HEK293T (cell line): ENCODE results near the gene FPR3.

Experiments
- CTCF ChIA-PET: fragments of 350-600 bp; formaldehyde crosslinking; extraction: SDS; loops from one replicate; lab custom pipeline; 2021; ENCODE audit warnings: antibody characterized with exemption, inconsistent platforms; lab: Yijun Ruan, JAX
- POLR2A ChIA-PET: fragments of 350-600 bp; formaldehyde crosslinking; extraction: SDS; loops from one replicate; lab custom pipeline; 2020; ENCODE audit warnings: antibody characterized with exemption, inconsistent platforms; lab: Yijun Ruan, JAX
- DNase-seq: peaks from one replicate; pipeline ENCODE4 v3.0.0; 2012; ENCODE audit warnings: mixed read lengths; ENCODE audit errors: extremely low spot score
- ARNT ChIP-seq: fragments of 450-650 bp; IDR thresholded peaks from 2 replicates; pipeline ENCODE4 v1.6.1; 2017; ENCODE audit warnings: mild to moderate bottlenecking
- BHLHE40 ChIP-seq: fragments of 450-650 bp; IDR thresholded peaks from 2 replicates; pipeline ENCODE4 v1.6.1; 2016; ENCODE audit warnings: mild to moderate bottlenecking, moderate library complexity, borderline replicate concordance
- CTBP1 ChIP-seq: fragments of 450-650 bp; IDR thresholded peaks from 2 replicates; pipeline ENCODE4 v1.6.1; 2016; ENCODE audit warnings: borderline replicate concordance
- ELF4 ChIP-seq: fragments of 450-650 bp; IDR thresholded peaks from 2 replicates; pipeline ENCODE4 v1.6.1; 2017; ENCODE audit warnings: antibody characterized with exemption
- FOXA1 ChIP-seq: fragments of 450-650 bp; IDR thresholded peaks from 2 replicates; pipeline ENCODE4 v1.6.1; 2016; ENCODE audit warnings: mild to moderate bottlenecking
- FOXK2 ChIP-seq: fragments of 450-650 bp; IDR thresholded peaks from 2 replicates; pipeline ENCODE4 v1.6.1; 2016; ENCODE audit warnings: mild to moderate bottlenecking
- FOXM1 ChIP-seq: fragments of 450-650 bp; IDR thresholded peaks from 2 replicates; pipeline ENCODE4 v1.6.1; 2017; ENCODE audit warnings: mild to moderate bottlenecking, borderline replicate concordance
- HDGF ChIP-seq: fragments of 450-650 bp; IDR thresholded peaks from 2 replicates; pipeline ENCODE4 v1.6.1; 2017; ENCODE audit warnings: antibody characterized with exemption, borderline replicate concordance
- L3MBTL2 ChIP-seq: fragments of 450-650 bp; conservative IDR thresholded peaks from 2 replicates; pipeline ENCODE4 v1.6.1; 2016; ENCODE audit warnings: mild to moderate bottlenecking
- LEF1 ChIP-seq: fragments of 450-650 bp; IDR thresholded peaks from 2 replicates; pipeline ENCODE4 v1.6.1; 2017; ENCODE audit warnings: mild to moderate bottlenecking, borderline replicate concordance
- NFRKB ChIP-seq: fragments of 450-650 bp; IDR thresholded peaks from 2 replicates; pipeline ENCODE4 v1.6.1; 2016; ENCODE audit warnings: mild to moderate bottlenecking, moderate library complexity
- SP1 ChIP-seq: fragments of 450-650 bp; IDR thresholded peaks from 2 replicates; pipeline ENCODE4 v1.6.1; 2017
- SUZ12 ChIP-seq: fragments of 450-650 bp; IDR thresholded peaks from 2 replicates; pipeline ENCODE4 v1.6.1; 2016; ENCODE audit warnings: mild to moderate bottlenecking
- TARDBP ChIP-seq: fragments of 450-650 bp; IDR thresholded peaks from 2 replicates; pipeline ENCODE4 v1.6.1; 2016
- ZNF384 ChIP-seq: fragments of 450-650 bp; IDR thresholded peaks from 2 replicates; pipeline ENCODE4 v1.6.1; 2016
- TF ChIP-seq, protein P1 (sequence below): fragments of 450-650 bp; IDR thresholded peaks from 2 replicates; pipeline ENCODE4 v1.6.1; 2016

Gene FPR3

GRCh38 chr19:51807111-51807701 is 12.2 kb downstream of the FPR3 start:
- no peak for DNase-seq
- POLR2A ChIA-PET = no interaction called here
- no peak for TF ChIP-seq SUZ12
- no peak for TF ChIP-seq NFRKB
- TF ChIP-seq CTBP1 = no peak
- no peak for TF ChIP-seq TARDBP
- TF ChIP-seq, protein P1, sequence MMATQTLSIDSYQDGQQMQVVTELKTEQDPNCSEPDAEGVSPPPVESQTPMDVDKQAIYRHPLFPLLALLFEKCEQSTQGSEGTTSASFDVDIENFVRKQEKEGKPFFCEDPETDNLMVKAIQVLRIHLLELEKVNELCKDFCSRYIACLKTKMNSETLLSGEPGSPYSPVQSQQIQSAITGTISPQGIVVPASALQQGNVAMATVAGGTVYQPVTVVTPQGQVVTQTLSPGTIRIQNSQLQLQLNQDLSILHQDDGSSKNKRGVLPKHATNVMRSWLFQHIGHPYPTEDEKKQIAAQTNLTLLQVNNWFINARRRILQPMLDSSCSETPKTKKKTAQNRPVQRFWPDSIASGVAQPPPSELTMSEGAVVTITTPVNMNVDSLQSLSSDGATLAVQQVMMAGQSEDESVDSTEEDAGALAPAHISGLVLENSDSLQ = no peak
- no peak for TF ChIP-seq ARNT
- no peak for TF ChIP-seq BHLHE40
- TF ChIP-seq FOXK2 = no peak
- CTCF ChIA-PET = no interaction called here

DNA sequence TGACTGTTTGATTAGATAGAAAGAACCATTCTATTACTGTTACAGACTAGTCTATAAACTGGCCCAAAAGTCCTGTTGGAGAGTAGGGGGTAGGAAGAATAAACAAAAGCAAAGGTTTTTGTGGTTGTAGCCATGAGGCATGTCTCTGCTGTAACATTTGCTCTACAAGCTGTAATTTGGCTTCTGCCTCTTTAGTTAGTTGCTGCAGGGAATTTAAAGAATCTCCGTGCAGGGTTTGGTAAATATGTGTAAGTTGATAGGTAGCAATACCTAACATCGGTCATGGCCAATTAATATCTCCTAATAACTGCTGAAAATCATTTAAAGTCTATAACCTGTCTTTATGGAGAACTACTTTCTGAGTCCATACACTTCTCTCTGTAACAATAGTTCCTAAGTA is 13.0 kb downstream of the FPR3 start:
- ChIA-PET CTCF (no interaction called here), POLR2A (no interaction called here)
- no peak for DNase-seq
- no peak for TF ChIP-seq SUZ12
- TF ChIP-seq CTBP1 = no peak
- TF ChIP-seq, protein P1 = no peak
- no peak for TF ChIP-seq L3MBTL2
- TF ChIP-seq NFRKB = no peak
- no peak for TF ChIP-seq ZNF384
- TF ChIP-seq FOXK2 = no peak
- TF ChIP-seq FOXA1 = no peak
- TF ChIP-seq ELF4 = no peak

GRCh38 chr19:51808333-51808986 is 13.5 kb downstream of the FPR3 start:
- ChIA-PET POLR2A (no interaction called here), CTCF (no interaction called here)
- TF ChIP-seq CTBP1 (no peak), FOXM1 (no peak), TARDBP (no peak), ARNT (no peak), L3MBTL2 (no peak), FOXK2 (no peak), SP1 (no peak), NFRKB (no peak), ELF4 (no peak), BHLHE40 (no peak), ZNF384 (no peak), HDGF (no peak), SUZ12 (no peak), FOXA1 (no peak), LEF1 (no peak)
- TF ChIP-seq, protein P1 = no peak
- no peak for DNase-seq

DNA sequence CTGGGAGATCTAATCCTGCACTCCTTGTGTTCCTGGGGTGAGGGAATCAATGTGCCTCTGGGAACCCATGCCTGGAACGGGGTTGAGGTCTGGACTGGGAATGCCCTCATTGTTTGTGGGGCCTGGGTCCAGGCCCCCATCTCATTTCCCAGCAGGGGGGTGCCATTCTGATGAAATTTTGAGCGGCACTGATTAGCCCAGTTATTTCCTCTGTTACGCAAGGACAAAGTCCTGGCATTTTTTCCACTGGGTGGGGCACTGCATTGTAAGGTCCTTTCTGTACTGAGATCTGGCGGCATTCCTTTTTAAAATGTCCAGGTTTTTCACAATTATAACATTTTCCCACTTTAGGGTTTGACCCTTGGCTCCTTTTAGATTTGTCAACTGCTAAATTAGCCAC is 14.8 kb downstream of the FPR3 start:
- POLR2A ChIA-PET = no interaction called here
- CTCF ChIA-PET = no interaction called here
- no peak for DNase-seq
- no peak for TF ChIP-seq LEF1
- no peak for TF ChIP-seq SUZ12
- TF ChIP-seq NFRKB = no peak
- no peak for TF ChIP-seq FOXA1
- TF ChIP-seq ELF4 = no peak
- no peak for TF ChIP-seq L3MBTL2
- no peak for TF ChIP-seq CTBP1

DNA sequence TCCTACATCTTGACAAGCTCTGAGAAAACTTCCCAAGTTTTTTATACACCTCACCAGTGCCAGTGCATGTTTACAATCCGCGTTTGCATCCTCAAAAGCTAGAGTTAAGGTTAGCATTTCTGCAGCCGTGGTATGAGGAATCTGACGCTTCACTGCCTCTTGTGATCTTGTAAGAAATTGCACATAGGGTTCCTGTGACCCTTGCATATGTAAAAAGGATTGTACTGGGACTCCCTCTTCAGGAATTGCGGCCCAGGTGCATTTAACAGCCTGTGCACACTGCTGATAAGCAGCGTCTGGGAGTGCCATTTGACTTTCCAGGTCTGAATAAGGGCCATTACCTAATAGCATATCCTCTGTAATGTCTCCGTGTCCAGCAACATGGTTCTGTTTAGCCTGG is 15.3 kb downstream of the FPR3 start:
- CTCF ChIA-PET = no interaction called here
- no peak for TF ChIP-seq L3MBTL2
- TF ChIP-seq FOXM1 = no peak
- no peak for TF ChIP-seq ARNT
- TF ChIP-seq, protein P1 = no peak
- TF ChIP-seq HDGF = no peak
- no peak for TF ChIP-seq SP1
- no peak for TF ChIP-seq TARDBP
- no peak for TF ChIP-seq LEF1
- TF ChIP-seq NFRKB = no peak
- no peak for TF ChIP-seq CTBP1
- no peak for TF ChIP-seq FOXA1
- no peak for TF ChIP-seq SUZ12
- no peak for TF ChIP-seq ZNF384
- TF ChIP-seq FOXK2 = no peak
- TF ChIP-seq BHLHE40 = no peak
- no peak for TF ChIP-seq ELF4
- DNase-seq = no peak
- POLR2A ChIA-PET = no interaction called here
